Measurements from ENCODE around the gene DNHD1. TPM values are rescaled to one million over a fixed set of nuclear protein-coding genes. Genes with fewer than 3 reads are reported as not detected.
A peak's percentile ranks its signal among the peaks of the same experiment; 100 is the strongest.
"Not testable (repeated sequence)": the region's sequence is repeated elsewhere in the genome, so short reads cannot be mapped to it uniquely, and the experiment has no call there.

The DNHD1 gene
- total RNA-seq, 1 donor from 2014 or later: 20.0 TPM

GRCh38 chr11:6520265-6520664, 23.2 kb downstream of the DNHD1 start:
- Mint-ChIP-seq H3K36me3 (ENCODE audit: low read depth) (peaks cover 41% of the 10 kb centered on the region), H3K4me3 (no peak overlapping the region), H3K4me1 (ENCODE audit: low read depth) (peaks cover 19% of the 10 kb centered on the region), H3K27ac (no peak overlapping the region), H3K27me3 (ENCODE audit: insufficient read depth) (peaks cover 2% of the 10 kb centered on the region), H3K9me3 (no peaks in the 10 kb centered on the region)
- no peak for DNase-seq (ENCODE audit: low spot score)
- intact Hi-C loops (cut with micrococcal nuclease): no loop called here

GRCh38 chr11:6521946-6522345, 24.9 kb downstream of the DNHD1 start:
- H3K4me3 Mint-ChIP-seq; H3K27ac Mint-ChIP-seq; H3K27me3 Mint-ChIP-seq (ENCODE audit: insufficient read depth); intact Hi-C loops (cut with micrococcal nuclease); DNase-seq (ENCODE audit: low spot score); H3K9me3 Mint-ChIP-seq: not testable (repeated sequence)
- Mint-ChIP-seq H3K4me1 (ENCODE audit: low read depth) (peaks cover 34% of the 10 kb centered on the region), H3K36me3 (ENCODE audit: low read depth) (peaks cover 35% of the 10 kb centered on the region)

GRCh38 chr11:6523253-6523652, 26.2 kb downstream of the DNHD1 start:
- Mint-ChIP-seq H3K27me3 (ENCODE audit: insufficient read depth) (peaks cover 2% of the 10 kb centered on the region), H3K4me3 (no peak overlapping the region), H3K27ac (peak overlapping the region; percentile 4), H3K4me1 (ENCODE audit: low read depth) (peaks cover 39% of the 10 kb centered on the region), H3K36me3 (ENCODE audit: low read depth) (peaks cover 37% of the 10 kb centered on the region), H3K9me3 (no peaks in the 10 kb centered on the region)
- intact Hi-C loops (cut with micrococcal nuclease): loop anchor here (1.0 kb wide), 2 partner anchors 84 to 160 kb away; partner anchors contain the start of gene MRPL17
- DNase-seq (ENCODE audit: low spot score): no peak

- peak overlapping the region; percentile 59 for H3K27ac Mint-ChIP-seq
- H3K4me1 Mint-ChIP-seq (ENCODE audit: low read depth): peaks cover 39% of the 10 kb centered on the region
- no peak for DNase-seq (ENCODE audit: low spot score)
- intact Hi-C loops (cut with micrococcal nuclease): loop anchor here (1.0 kb wide), 1 partner anchor 77 kb away; the partner anchor contains the start of genes ILK and RRP8
- H3K36me3 Mint-ChIP-seq (ENCODE audit: low read depth): peaks cover 26% of the 10 kb centered on the region
- no peaks in the 10 kb centered on the region for H3K9me3 Mint-ChIP-seq
- peaks cover 2% of the 10 kb centered on the region for H3K27me3 Mint-ChIP-seq (ENCODE audit: insufficient read depth)
- H3K4me3 Mint-ChIP-seq: peak overlapping the region; percentile 26
Observed at GRCh38 chr11:6526411-6527135, 29.5 kb downstream of the DNHD1 start.

GRCh38 chr11:6529266-6529665, 32.2 kb downstream of the DNHD1 start:
- no peaks in the 10 kb centered on the region for H3K27me3 Mint-ChIP-seq (ENCODE audit: insufficient read depth)
- peaks cover 27% of the 10 kb centered on the region for H3K36me3 Mint-ChIP-seq (ENCODE audit: low read depth)
- H3K9me3 Mint-ChIP-seq: no peaks in the 10 kb centered on the region
- no peak for DNase-seq (ENCODE audit: low spot score)
- intact Hi-C loops (cut with micrococcal nuclease): no loop called here
- H3K27ac Mint-ChIP-seq: no peak overlapping the region
- no peak overlapping the region for H3K4me3 Mint-ChIP-seq
- H3K4me1 Mint-ChIP-seq (ENCODE audit: low read depth): peaks cover 30% of the 10 kb centered on the region

- DNase-seq (ENCODE audit: low spot score): no peak
- Mint-ChIP-seq H3K4me1 (ENCODE audit: low read depth) (peaks cover 16% of the 10 kb centered on the region), H3K9me3 (no peaks in the 10 kb centered on the region), H3K27ac (no peak overlapping the region), H3K36me3 (ENCODE audit: low read depth) (peaks cover 20% of the 10 kb centered on the region), H3K4me3 (no peak overlapping the region), H3K27me3 (ENCODE audit: insufficient read depth) (no peaks in the 10 kb centered on the region)
- intact Hi-C loops (cut with micrococcal nuclease): loop anchor here (1.0 to 2.0 kb wide), 6 partner anchors 50 to 226 kb away; partner anchors contain the start of genes ARFIP2, ILK, MRPL17 and RRP8
Observed at GRCh38 chr11:6530848-6531247, 33.8 kb downstream of the DNHD1 start.

- Mint-ChIP-seq H3K9me3 (no peaks in the 10 kb centered on the region), H3K27ac (no peak overlapping the region), H3K36me3 (ENCODE audit: low read depth) (peaks cover 20% of the 10 kb centered on the region), H3K27me3 (ENCODE audit: insufficient read depth) (no peaks in the 10 kb centered on the region), H3K4me3 (no peak overlapping the region), H3K4me1 (ENCODE audit: low read depth) (peaks cover 12% of the 10 kb centered on the region)
- DNase-seq (ENCODE audit: low spot score): peak; percentile 16
- intact Hi-C loops (cut with micrococcal nuclease): loop anchor here (1.0 to 2.0 kb wide), 6 partner anchors 51 to 226 kb away; partner anchors contain the start of genes ARFIP2, ILK, MRPL17 and RRP8
Observed at GRCh38 chr11:6531267-6531752, 34.2 kb downstream of the DNHD1 start.

- no peak for DNase-seq (ENCODE audit: low spot score)
- Mint-ChIP-seq H3K27ac (no peak overlapping the region), H3K4me3 (no peak overlapping the region), H3K4me1 (ENCODE audit: low read depth) (peaks cover 26% of the 10 kb centered on the region), H3K9me3 (no peaks in the 10 kb centered on the region), H3K27me3 (ENCODE audit: insufficient read depth) (no peaks in the 10 kb centered on the region), H3K36me3 (ENCODE audit: low read depth) (peaks cover 18% of the 10 kb centered on the region)
- intact Hi-C loops (cut with micrococcal nuclease): no loop called here
Observed at GRCh38 chr11:6538456-6538855, 41.4 kb downstream of the DNHD1 start.

- Mint-ChIP-seq H3K4me1 (ENCODE audit: low read depth) (peaks cover 26% of the 10 kb centered on the region), H3K27me3 (ENCODE audit: insufficient read depth) (no peaks in the 10 kb centered on the region), H3K4me3 (no peak overlapping the region), H3K36me3 (ENCODE audit: low read depth) (peaks cover 15% of the 10 kb centered on the region), H3K9me3 (no peaks in the 10 kb centered on the region), H3K27ac (no peak overlapping the region)
- DNase-seq (ENCODE audit: low spot score): no peak
- intact Hi-C loops (cut with micrococcal nuclease): no loop called here
Observed at GRCh38 chr11:6538945-6539344, 41.9 kb downstream of the DNHD1 start.

GRCh38 chr11:6539748-6540268, 42.7 kb downstream of the DNHD1 start:
- intact Hi-C loops (cut with micrococcal nuclease): no loop called here
- no peak overlapping the region for H3K4me3 Mint-ChIP-seq

GRCh38 chr11:6541356-6541755, 44.3 kb downstream of the DNHD1 start:
- Mint-ChIP-seq H3K4me3 (no peak overlapping the region), H3K27ac (no peak overlapping the region), H3K4me1 (ENCODE audit: low read depth) (peaks cover 26% of the 10 kb centered on the region), H3K27me3 (ENCODE audit: insufficient read depth) (no peaks in the 10 kb centered on the region), H3K36me3 (ENCODE audit: low read depth) (peaks cover 12% of the 10 kb centered on the region), H3K9me3 (no peaks in the 10 kb centered on the region)
- no peak for DNase-seq (ENCODE audit: low spot score)
- intact Hi-C loops (cut with micrococcal nuclease): no loop called here

More at GRCh38 chr11:6539748-6540268, 42.7 kb downstream of the DNHD1 start:
- no peaks in the 10 kb centered on the region for H3K9me3 Mint-ChIP-seq
- peaks cover 16% of the 10 kb centered on the region for H3K36me3 Mint-ChIP-seq (ENCODE audit: low read depth)
- peaks cover 26% of the 10 kb centered on the region for H3K4me1 Mint-ChIP-seq (ENCODE audit: low read depth)
- DNase-seq (ENCODE audit: low spot score): no peak
- H3K27ac Mint-ChIP-seq: no peak overlapping the region
- no peaks in the 10 kb centered on the region for H3K27me3 Mint-ChIP-seq (ENCODE audit: insufficient read depth)

- Mint-ChIP-seq H3K27me3 (ENCODE audit: insufficient read depth) (no peaks in the 10 kb centered on the region), H3K36me3 (ENCODE audit: low read depth) (peaks cover 12% of the 10 kb centered on the region), H3K4me3 (no peak overlapping the region), H3K4me1 (ENCODE audit: low read depth) (peaks cover 26% of the 10 kb centered on the region), H3K9me3 (no peaks in the 10 kb centered on the region), H3K27ac (no peak overlapping the region)
- DNase-seq (ENCODE audit: low spot score): no peak
- intact Hi-C loops (cut with micrococcal nuclease): no loop called here
Observed at GRCh38 chr11:6542727-6543126, 45.6 kb downstream of the DNHD1 start.

Data from activated T-helper 1 cell treated with anti-CD3 and anti-CD28 coated beads, Interleukin-12 subunit alpha, Interleukin-12 subunit beta, Interleukin-2, Interleukin-4 antibody, amounts not matched to agents 30 ng/mL and 10 ng/mL and 1 ng/mL, durations not matched to agents 14 hours and 24 hours and 36 hours (primary cell).